ENCODE results near the gene HECTD4.

DNA sequence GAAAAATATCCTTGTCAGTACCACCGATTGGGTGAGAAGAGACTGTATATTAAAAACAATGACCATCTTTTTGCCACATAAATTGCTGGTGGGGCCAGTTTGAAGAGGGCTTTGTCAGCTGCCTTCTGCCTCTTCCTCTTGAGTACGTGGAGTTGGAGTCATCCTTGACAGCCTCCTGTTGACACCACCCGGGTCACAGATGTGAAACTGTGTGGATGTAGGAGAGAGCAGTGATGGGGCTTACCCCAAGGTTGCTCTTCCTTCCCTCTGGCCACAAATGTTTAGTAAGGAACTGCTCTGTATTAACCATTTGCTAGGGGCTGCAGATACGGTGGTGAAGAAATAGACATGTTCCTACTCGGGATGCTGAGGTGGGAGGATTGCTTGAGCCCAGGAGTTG, 48.7 kb upstream of the HECTD4 start:
- TF ChIP-seq CTCF (IDR thresholded peaks at IDR 0.05) (no peak), POLR2A (IDR thresholded peaks at IDR 0.05) (no peak)
